GM12878 (cell line): ENCODE measurements around the gene ASTL. TPM values are rescaled to one million over a fixed set of nuclear protein-coding genes. Genes with fewer than 3 reads are reported as not detected.

Experiments
- ATAC-seq: fragments of 200-7000 bp; cut with Tn5 transposase; 3 replicates; pipeline ENCODE4 v1.9.1; 2020; ENCODE audit warnings: mild to moderate bottlenecking, moderate library complexity
- BruUV-seq: library from RNA; stranded (reverse); fragments of 400-500 nt; replicated peaks from 2 replicates; lab custom pipeline; 2021; lab: Mats Ljungman, UMichigan
- CTCF ChIA-PET: fragments of 300-600 bp; sonication (Branson Sonifier 250); formaldehyde crosslinking; extraction: SDS; loops from one replicate; lab custom pipeline; 2021; ENCODE audit warnings: inconsistent platforms; lab: Yijun Ruan, JAX
- POLR2A ChIA-PET: fragments of 350-600 bp; formaldehyde crosslinking; extraction: SDS; loops from one replicate; lab custom pipeline; 2021; ENCODE audit warnings: inconsistent platforms; lab: Charles Lee
- RAD21 ChIA-PET: fragments of 300-600 bp; sonication (Branson Sonifier 250); formaldehyde crosslinking; loops from one replicate; lab custom pipeline; 2023; ENCODE audit warnings: antibody characterized with exemption; ENCODE audit not compliant: unreplicated experiment; lab: Charles Lee
- SMC1A ChIA-PET: fragments of 300-600 bp; sonication (Branson Sonifier 250); formaldehyde crosslinking; loops from one replicate; lab custom pipeline; 2023; ENCODE audit not compliant: unreplicated experiment, uncharacterized antibody; lab: Charles Lee
- DNase-seq: peaks from one replicate; pipeline ENCODE4 v3.0.0-alpha.2; 2011; ENCODE audit warnings: low read depth, low spot score
- FAIRE-seq: peaks from 3 replicates; lab custom pipeline; 2011; peaks lifted over from hg19 to GRCh38; lab: Jason Lieb, UNC
- H2AFZ ChIP-seq: 2 replicates; pipeline ENCODE4 v1.6.0; 2011; ENCODE audit warnings: low read depth, low read length, control low read depth; ENCODE audit not compliant: control insufficient read depth
- H3K27ac ChIP-seq: 2 replicates; pipeline ENCODE4 v1.5.1; 2011; ENCODE audit warnings: control low read depth; ENCODE audit not compliant: control insufficient read depth, insufficient read depth
- H3K27me3 ChIP-seq, 2 experiments: replicated peaks in 1 of 2; 2 replicates each; pipeline versions ENCODE4 v1.6.0 to v1.6.1; 2011; ENCODE audit warnings: low read length in 1 of 2; ENCODE audit not compliant: control insufficient read depth in 2 of 2, insufficient read depth in 2 of 2
- H3K36me3 ChIP-seq, 2 experiments: 2 replicates each; pipeline ENCODE4 v1.5.1; 2011; ENCODE audit warnings: low read length in 1 of 2; ENCODE audit not compliant: control insufficient read depth in 2 of 2, insufficient read depth in 2 of 2
- H3K4me1 ChIP-seq: 2 replicates; pipeline ENCODE4 v1.6.1; 2011; ENCODE audit warnings: mild to moderate bottlenecking, low read length, moderate library complexity, mixed read lengths; ENCODE audit not compliant: control insufficient read depth, insufficient read depth
- H3K4me2 ChIP-seq: 2 replicates; pipeline ENCODE4 v1.6.0; 2011; ENCODE audit warnings: control low read depth; ENCODE audit not compliant: control insufficient read depth, insufficient read depth
- H3K4me3 ChIP-seq: fragments of 200-600 bp; sonication (generic); 2 replicates; pipeline ENCODE4 v1.5.1; 2016
- H3K79me2 ChIP-seq: 2 replicates; pipeline ENCODE4 v1.6.0; 2011; ENCODE audit warnings: low read length; ENCODE audit not compliant: control insufficient read depth, insufficient read depth
- H3K9ac ChIP-seq: 2 replicates; pipeline ENCODE4 v1.8.0; 2011; ENCODE audit warnings: low read length, control low read depth, mixed read lengths; ENCODE audit not compliant: control insufficient read depth, insufficient read depth
- H3K9me3 ChIP-seq: replicated peaks from 3 replicates; pipeline ENCODE4 v1.5.1; 2011; ENCODE audit warnings: mild to moderate bottlenecking, low read length; ENCODE audit not compliant: control insufficient read depth, insufficient read depth
- H4K20me1 ChIP-seq: 2 replicates; pipeline ENCODE4 v1.6.0; 2011; ENCODE audit not compliant: control insufficient read depth, insufficient read depth
- CREB1 ChIP-seq: IDR thresholded peaks from 2 replicates; pipeline ENCODE4 v1.6.1; 2012; ENCODE audit warnings: low read depth, mild to moderate bottlenecking, inconsistent platforms
- MYC ChIP-seq: IDR thresholded peaks from 2 replicates; pipeline ENCODE4 v1.6.1; 2011; ENCODE audit warnings: mild to moderate bottlenecking, low read length, moderate library complexity, inconsistent platforms; ENCODE audit not compliant: insufficient read depth, insufficient replicate concordance, insufficient read length, severe bottlenecking
- NFIC ChIP-seq: IDR thresholded peaks from 2 replicates; pipeline ENCODE4 v1.6.1; 2012; ENCODE audit warnings: low read depth, mild to moderate bottlenecking, inconsistent platforms, low read length, moderate library complexity
- NRF1 ChIP-seq: conservative IDR thresholded peaks from 2 replicates; pipeline ENCODE4 v1.6.1; 2011; ENCODE audit warnings: mild to moderate bottlenecking, low read depth, low read length, improper control_type of control experiment
- RBBP5 ChIP-seq: fragments of 200-600 bp; sonication (generic); conservative IDR thresholded peaks from 2 replicates; pipeline ENCODE4 v1.6.1; 2016
- SRF ChIP-seq, 2 experiments: IDR thresholded peaks; 2 replicates each; pipeline ENCODE4 v1.6.1; 2011; ENCODE audit warnings: low read depth in 2 of 2, low read length in 2 of 2, mild to moderate bottlenecking in 1 of 2, moderate library complexity in 1 of 2
- SUPT20H ChIP-seq: IDR thresholded peaks from 2 replicates; pipeline ENCODE4 v1.6.1; 2011; ENCODE audit warnings: low read depth, mild to moderate bottlenecking, low read length, moderate library complexity, borderline replicate concordance; ENCODE audit not compliant: control insufficient read depth
- TARDBP ChIP-seq: IDR thresholded peaks from 2 replicates; pipeline ENCODE4 v1.6.1; 2016; ENCODE audit warnings: borderline replicate concordance
- TCF7 ChIP-seq: IDR thresholded peaks from 2 replicates; pipeline ENCODE4 v1.6.1; 2014; ENCODE audit warnings: antibody characterized with exemption, borderline replicate concordance
- WGBS: methylation state at CpG from one replicate; pipeline ENCODE4 v1.1.6; 2016; ENCODE audit warnings: low lambda C conversion rate; ENCODE audit not compliant: insufficient replicate concordance, insufficient coverage; ENCODE audit errors: missing lambda C conversion rate; 5-methylcytosine and 5-hydroxymethylcytosine counted together
- in situ Hi-C: fragments of 300-500 bp; cut with MboI; formaldehyde crosslinking; loops from 9 replicates; pipeline ENCODE4 v1.14.3; 2018; ENCODE audit warnings: mixed read lengths
- intact Hi-C: fragments of 100-400 bp; cut with micrococcal nuclease; formaldehyde crosslinking; loops from one replicate; pipeline ENCODE4 v1.14.2; 2022; ENCODE audit not compliant: unreplicated experiment
- polyA plus RNA-seq, 11 experiments: library from polyadenylated mRNA; depleted of rRNA in 4 of 11; unstranded in 6 of 11; stranded (reverse) in 5 of 11; fragments of >200 nt; fragmentation: Nextera tagmentation in 4 of 11; fragmentation: Illumina TruSeq in 1 of 11; extraction: Ambion mirVana in 4 of 11; extraction: Trizol in 1 of 11; gene quantifications; 1 replicate in 1 of 11; 2 replicates in 10 of 11; pipeline versions ENCODE4 v1.2.1 to v1.2.3, GENCODE V29; 2011 to 2016; ENCODE audit warnings: inconsistent platforms in 2 of 11, missing spikeins in 2 of 11, low read depth in 1 of 11
- total RNA-seq, 4 experiments: library from RNA; depleted of rRNA in 3 of 4; stranded (reverse); fragments of >200 nt in 3 of 4; fragmentation: Illumina TruSeq in 1 of 4; extraction: Trizol in 1 of 4; gene quantifications; 2 replicates each; pipeline versions ENCODE4 v1.2.1 to v1.2.3, GENCODE V29; 2013 to 2021
- TF ChIP-seq, protein P1 (sequence below): fragments of 450-650 bp; formaldehyde crosslinking; IDR thresholded peaks from 2 replicates; pipeline ENCODE4 v1.5.0; 2022; ENCODE audit warnings: mild to moderate bottlenecking, missing genetic modification characterization
- TF ChIP-seq, protein P2 (sequence below): IDR thresholded peaks from 2 replicates; pipeline ENCODE4 v1.6.1; 2012; ENCODE audit warnings: low read depth, low read length, improper control_type of control experiment
- TF ChIP-seq, protein P3 (sequence below): fragments of 450-650 bp; IDR thresholded peaks from 2 replicates; pipeline ENCODE4 v1.6.1; 2014; ENCODE audit warnings: mild to moderate bottlenecking
- TF ChIP-seq, protein P4 (sequence below): IDR thresholded peaks from 2 replicates; pipeline ENCODE4 v1.6.1; 2012; ENCODE audit warnings: mild to moderate bottlenecking, low read depth, low read length

Gene ASTL
- total and polyA plus RNA-seq, 10 of the 15 experiments (the other 5 are each of a cell fraction or from before 2014, with no cell fraction given): 0.18 to 1.0 (median 0.38) TPM; not detected in 4

DNA sequence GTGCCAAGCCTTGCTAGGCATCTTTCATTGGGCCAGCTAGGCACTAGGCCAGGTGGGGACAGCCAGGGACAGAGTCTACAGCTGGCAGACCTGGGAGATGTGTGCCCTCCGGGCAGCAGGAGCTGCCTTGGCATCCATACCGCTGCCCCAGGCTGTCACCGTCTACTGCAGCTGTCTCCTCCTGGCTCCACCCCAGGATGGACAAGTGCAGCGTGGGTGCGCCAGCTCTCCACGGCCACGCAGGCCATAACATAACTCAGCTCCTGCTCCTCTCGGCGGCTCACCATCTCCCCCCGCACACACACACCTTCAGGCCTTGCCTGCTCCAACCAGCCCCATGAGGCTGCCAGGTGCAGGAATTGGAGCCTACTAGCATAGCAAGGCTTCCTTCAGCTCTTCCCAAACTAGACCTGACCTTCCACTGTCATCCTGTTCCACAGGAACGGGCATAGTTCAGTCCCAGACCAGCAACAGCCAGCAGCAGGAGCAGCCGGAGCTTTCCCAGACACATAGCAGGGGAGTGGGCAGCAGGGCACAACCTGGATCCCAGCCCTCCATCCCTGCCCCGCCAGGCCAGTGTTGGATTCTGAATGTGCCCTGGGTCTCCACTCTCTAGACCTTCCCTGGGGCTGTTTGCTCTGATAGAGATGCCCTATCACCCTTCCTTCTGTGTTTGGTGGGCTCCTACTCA lies 19.5 kb downstream of the ASTL start:
- no peak overlapping the region for H3K9ac ChIP-seq
- H4K20me1 ChIP-seq: no peaks in the 10 kb centered on the region; the same call in 1 of the 2 replicates
- ChIA-PET RAD21 (interaction anchor here (0.7 to 2.8 kb wide), 5 partner anchors 28 to 126 kb away, joined by 3 to 21 read pairs (median 3); no protein-coding TSS in a partner anchor), POLR2A (no interaction called here), SMC1A (interaction anchor here (0.7 to 1.1 kb wide), 4 partner anchors 33 to 126 kb away, joined by 3 to 5 read pairs (median 3); no protein-coding TSS in a partner anchor), CTCF (interaction anchor here (0.6 to 3.8 kb wide), 7 partner anchors 12 to 126 kb away, joined by 3 to 33 read pairs (median 9); no protein-coding TSS in a partner anchor)
- no TSS peak for BruUV-seq
- H3K27me3 ChIP-seq: peaks cover 0 to 1% of the 10 kb centered on the region in 2 experiments; a peak in 2 of 4 replicates
- H3K9me3 ChIP-seq: no peaks in the 10 kb centered on the region
- ATAC-seq (no peak), DNase-seq (no peak), FAIRE-seq (no peak)
- WGBS: 75% methylated on average over 13 of the region's 13 CpGs
- no peak overlapping the region for H2AFZ ChIP-seq
- no peaks in the 10 kb centered on the region for H3K79me2 ChIP-seq
- H3K4me3 ChIP-seq: no peak overlapping the region
- intact Hi-C loops (loop anchor here (5.0 kb wide), 1 partner anchor 148 kb away; the partner anchor contains the start of genes CIAO1 and TMEM127), in situ Hi-C loops (no loop called here)
- no peaks in the 10 kb centered on the region for H3K36me3 ChIP-seq
- no peak overlapping the region for H3K4me2 ChIP-seq
- peaks cover 10% of the 10 kb centered on the region for H3K4me1 ChIP-seq
- no peak overlapping the region for H3K27ac ChIP-seq
- TF ChIP-seq CREB1: no peak
- no peak for TF ChIP-seq SRF (IDR thresholded peaks at IDR 0.05; ENCODE audit: low read depth in 2 of 2, low read length in 2 of 2)
- TF ChIP-seq RBBP5: no peak
- TF ChIP-seq, protein P1, sequence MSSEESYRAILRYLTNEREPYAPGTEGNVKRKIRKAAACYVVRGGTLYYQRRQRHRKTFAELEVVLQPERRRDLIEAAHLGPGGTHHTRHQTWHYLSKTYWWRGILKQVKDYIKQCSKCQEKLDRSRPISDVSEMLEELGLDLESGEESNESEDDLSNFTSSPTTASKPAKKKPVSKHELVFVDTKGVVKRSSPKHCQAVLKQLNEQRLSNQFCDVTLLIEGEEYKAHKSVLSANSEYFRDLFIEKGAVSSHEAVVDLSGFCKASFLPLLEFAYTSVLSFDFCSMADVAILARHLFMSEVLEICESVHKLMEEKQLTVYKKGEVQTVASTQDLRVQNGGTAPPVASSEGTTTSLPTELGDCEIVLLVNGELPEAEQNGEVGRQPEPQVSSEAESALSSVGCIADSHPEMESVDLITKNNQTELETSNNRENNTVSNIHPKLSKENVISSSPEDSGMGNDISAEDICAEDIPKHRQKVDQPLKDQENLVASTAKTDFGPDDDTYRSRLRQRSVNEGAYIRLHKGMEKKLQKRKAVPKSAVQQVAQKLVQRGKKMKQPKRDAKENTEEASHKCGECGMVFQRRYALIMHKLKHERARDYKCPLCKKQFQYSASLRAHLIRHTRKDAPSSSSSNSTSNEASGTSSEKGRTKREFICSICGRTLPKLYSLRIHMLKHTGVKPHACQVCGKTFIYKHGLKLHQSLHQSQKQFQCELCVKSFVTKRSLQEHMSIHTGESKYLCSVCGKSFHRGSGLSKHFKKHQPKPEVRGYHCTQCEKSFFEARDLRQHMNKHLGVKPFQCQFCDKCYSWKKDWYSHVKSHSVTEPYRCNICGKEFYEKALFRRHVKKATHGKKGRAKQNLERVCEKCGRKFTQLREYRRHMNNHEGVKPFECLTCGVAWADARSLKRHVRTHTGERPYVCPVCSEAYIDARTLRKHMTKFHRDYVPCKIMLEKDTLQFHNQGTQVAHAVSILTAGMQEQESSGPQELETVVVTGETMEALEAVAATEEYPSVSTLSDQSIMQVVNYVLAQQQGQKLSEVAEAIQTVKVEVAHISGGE (CRISPR knock-in tag): no peak
- TF ChIP-seq, protein P2, sequence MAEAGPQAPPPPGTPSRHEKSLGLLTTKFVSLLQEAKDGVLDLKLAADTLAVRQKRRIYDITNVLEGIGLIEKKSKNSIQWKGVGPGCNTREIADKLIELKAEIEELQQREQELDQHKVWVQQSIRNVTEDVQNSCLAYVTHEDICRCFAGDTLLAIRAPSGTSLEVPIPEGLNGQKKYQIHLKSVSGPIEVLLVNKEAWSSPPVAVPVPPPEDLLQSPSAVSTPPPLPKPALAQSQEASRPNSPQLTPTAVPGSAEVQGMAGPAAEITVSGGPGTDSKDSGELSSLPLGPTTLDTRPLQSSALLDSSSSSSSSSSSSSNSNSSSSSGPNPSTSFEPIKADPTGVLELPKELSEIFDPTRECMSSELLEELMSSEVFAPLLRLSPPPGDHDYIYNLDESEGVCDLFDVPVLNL: no peak
- TF ChIP-seq MYC: no peak
- TF ChIP-seq TCF7: no peak
- TF ChIP-seq, protein P3, sequence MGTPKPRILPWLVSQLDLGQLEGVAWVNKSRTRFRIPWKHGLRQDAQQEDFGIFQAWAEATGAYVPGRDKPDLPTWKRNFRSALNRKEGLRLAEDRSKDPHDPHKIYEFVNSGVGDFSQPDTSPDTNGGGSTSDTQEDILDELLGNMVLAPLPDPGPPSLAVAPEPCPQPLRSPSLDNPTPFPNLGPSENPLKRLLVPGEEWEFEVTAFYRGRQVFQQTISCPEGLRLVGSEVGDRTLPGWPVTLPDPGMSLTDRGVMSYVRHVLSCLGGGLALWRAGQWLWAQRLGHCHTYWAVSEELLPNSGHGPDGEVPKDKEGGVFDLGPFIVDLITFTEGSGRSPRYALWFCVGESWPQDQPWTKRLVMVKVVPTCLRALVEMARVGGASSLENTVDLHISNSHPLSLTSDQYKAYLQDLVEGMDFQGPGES: no peak
- TF ChIP-seq, protein P4, sequence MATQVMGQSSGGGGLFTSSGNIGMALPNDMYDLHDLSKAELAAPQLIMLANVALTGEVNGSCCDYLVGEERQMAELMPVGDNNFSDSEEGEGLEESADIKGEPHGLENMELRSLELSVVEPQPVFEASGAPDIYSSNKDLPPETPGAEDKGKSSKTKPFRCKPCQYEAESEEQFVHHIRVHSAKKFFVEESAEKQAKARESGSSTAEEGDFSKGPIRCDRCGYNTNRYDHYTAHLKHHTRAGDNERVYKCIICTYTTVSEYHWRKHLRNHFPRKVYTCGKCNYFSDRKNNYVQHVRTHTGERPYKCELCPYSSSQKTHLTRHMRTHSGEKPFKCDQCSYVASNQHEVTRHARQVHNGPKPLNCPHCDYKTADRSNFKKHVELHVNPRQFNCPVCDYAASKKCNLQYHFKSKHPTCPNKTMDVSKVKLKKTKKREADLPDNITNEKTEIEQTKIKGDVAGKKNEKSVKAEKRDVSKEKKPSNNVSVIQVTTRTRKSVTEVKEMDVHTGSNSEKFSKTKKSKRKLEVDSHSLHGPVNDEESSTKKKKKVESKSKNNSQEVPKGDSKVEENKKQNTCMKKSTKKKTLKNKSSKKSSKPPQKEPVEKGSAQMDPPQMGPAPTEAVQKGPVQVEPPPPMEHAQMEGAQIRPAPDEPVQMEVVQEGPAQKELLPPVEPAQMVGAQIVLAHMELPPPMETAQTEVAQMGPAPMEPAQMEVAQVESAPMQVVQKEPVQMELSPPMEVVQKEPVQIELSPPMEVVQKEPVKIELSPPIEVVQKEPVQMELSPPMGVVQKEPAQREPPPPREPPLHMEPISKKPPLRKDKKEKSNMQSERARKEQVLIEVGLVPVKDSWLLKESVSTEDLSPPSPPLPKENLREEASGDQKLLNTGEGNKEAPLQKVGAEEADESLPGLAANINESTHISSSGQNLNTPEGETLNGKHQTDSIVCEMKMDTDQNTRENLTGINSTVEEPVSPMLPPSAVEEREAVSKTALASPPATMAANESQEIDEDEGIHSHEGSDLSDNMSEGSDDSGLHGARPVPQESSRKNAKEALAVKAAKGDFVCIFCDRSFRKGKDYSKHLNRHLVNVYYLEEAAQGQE: no peak
- TF ChIP-seq TARDBP: no peak
- no peak for TF ChIP-seq SUPT20H
- no peak for TF ChIP-seq NFIC
- no peak for TF ChIP-seq NRF1
